Measurements from ENCODE around the gene PCDHGC4. TPM values are rescaled to one million over a fixed set of nuclear protein-coding genes. Genes with fewer than 3 reads are reported as not detected.

The PCDHGC4 gene
- total RNA-seq, 1 experiment from 2014 or later, result 0.40 TPM

GRCh38 chr5:141512911-141513626 lies 28.2 kb downstream of the PCDHGC4 start:
- no peak for TF ChIP-seq CTCF (IDR thresholded peaks at IDR 0.05; ENCODE audit: unreplicated experiment)
- Mint-ChIP-seq H3K27me3 (ENCODE audit: insufficient read depth, unreplicated experiment) (no peaks in the 10 kb centered on the region), H3K4me1 (ENCODE audit: insufficient read depth, unreplicated experiment) (peaks cover 59% of the 10 kb centered on the region), H3K4me3 (ENCODE audit: unreplicated experiment) (peak overlapping the region; percentile 17), H3K36me3 (ENCODE audit: insufficient read depth, unreplicated experiment) (peaks cover 59% of the 10 kb centered on the region), H3K27ac (ENCODE audit: low read depth, unreplicated experiment) (peak overlapping the region; percentile 81), H3K9me3 (ENCODE audit: unreplicated experiment) (no peaks in the 10 kb centered on the region)
- intact Hi-C loops (cut with micrococcal nuclease), result no loop called here
- no peak for DNase-seq (ENCODE audit: unreplicated experiment)
- POLR2A ChIA-PET, result interaction anchor here (0.5 to 3.5 kb wide), 12 partner anchors 8 to 499 kb away, joined by 3 to 27 read pairs (median 4); partner anchors contain the start of genes PCDHGA10, PCDHGC3 and TAF7
- CTCF ChIA-PET, result interaction anchor here (0.6 to 11.5 kb wide), 26 partner anchors 9 to 321 kb away, joined by 3 to 191 read pairs (median 4); partner anchors contain the start of genes PCDHB10, PCDHB13, PCDHB14 and PCDHGA10
- no TSS peak for BruUV-seq (replicated peaks)

GRCh38 chr5:141513627-141514329 lies 28.9 kb downstream of the PCDHGC4 start:
- Mint-ChIP-seq H3K4me1 (ENCODE audit: insufficient read depth, unreplicated experiment) (peaks cover 53% of the 10 kb centered on the region), H3K27ac (ENCODE audit: low read depth, unreplicated experiment) (peak overlapping the region; percentile 81), H3K4me3 (ENCODE audit: unreplicated experiment) (peak overlapping the region; percentile 47), H3K36me3 (ENCODE audit: insufficient read depth, unreplicated experiment) (peaks cover 66% of the 10 kb centered on the region), H3K27me3 (ENCODE audit: insufficient read depth, unreplicated experiment) (no peaks in the 10 kb centered on the region), H3K9me3 (ENCODE audit: unreplicated experiment) (no peaks in the 10 kb centered on the region)
- POLR2A ChIA-PET, result interaction anchor here (0.5 to 3.5 kb wide), 8 partner anchors 10 to 193 kb away, joined by 4 to 27 read pairs (median 5); partner anchors contain the start of genes PCDHGC3 and TAF7
- TF ChIP-seq CTCF (IDR thresholded peaks at IDR 0.05; ENCODE audit: unreplicated experiment), result no peak
- CTCF ChIA-PET, result interaction anchor here (0.6 to 11.5 kb wide), 17 partner anchors 11 to 1216 kb away, joined by 3 to 191 read pairs (median 5); partner anchors contain the start of genes PCDHB10, PCDHB13, PCDHB14 and PCDHGA10
- intact Hi-C loops (cut with micrococcal nuclease), result no loop called here
- BruUV-seq (replicated peaks), result no TSS peak
- DNase-seq (ENCODE audit: unreplicated experiment), result peak; percentile 77

DNA sequence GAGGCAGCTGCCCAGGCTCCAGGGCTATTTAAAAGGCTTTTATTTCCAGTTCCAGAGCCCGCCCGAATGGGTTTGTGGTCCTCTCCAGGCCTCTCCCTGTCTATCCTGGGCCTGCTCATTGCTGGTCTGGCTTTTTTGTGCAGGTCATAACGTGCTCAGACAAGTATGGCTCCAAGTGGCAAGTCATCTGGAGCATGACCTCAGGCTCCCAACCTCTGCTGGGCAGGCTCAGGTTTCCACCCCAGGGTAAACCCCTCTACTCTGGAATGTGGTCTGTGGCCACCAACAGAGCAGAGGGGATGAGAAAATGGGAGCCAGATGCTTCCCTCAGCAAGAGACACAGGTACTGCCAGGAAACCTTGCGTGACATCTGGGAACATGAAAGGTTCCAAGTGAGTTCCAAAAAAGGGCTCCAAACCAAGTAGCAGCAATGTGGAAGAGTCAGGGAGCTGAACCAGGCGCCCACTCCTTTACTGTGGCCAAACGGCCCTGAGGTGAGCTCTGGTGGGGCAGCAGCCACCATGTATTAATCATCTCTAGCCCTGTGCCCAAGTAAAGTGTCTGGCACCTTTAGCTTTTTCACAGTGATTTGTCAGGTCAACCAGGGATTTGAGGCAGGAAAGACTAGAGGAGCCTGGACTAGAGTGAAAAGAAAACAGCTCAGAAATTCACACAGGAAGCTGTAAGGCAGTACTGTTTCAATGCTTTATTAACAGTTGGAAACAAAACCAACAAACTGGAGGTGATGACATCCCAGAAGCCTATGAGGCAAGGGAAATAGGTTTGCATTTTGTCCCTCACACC lies 29.7 kb downstream of the PCDHGC4 start:
- Mint-ChIP-seq H3K36me3 (ENCODE audit: insufficient read depth, unreplicated experiment) (peaks cover 73% of the 10 kb centered on the region), H3K4me3 (ENCODE audit: unreplicated experiment) (peak overlapping the region; percentile 47)
- intact Hi-C loops (cut with micrococcal nuclease), result no loop called here

More for the DNA sequence above, 29.7 kb downstream of the PCDHGC4 start:
- H3K9me3 Mint-ChIP-seq (ENCODE audit: unreplicated experiment), result no peaks in the 10 kb centered on the region
- CTCF ChIA-PET, result interaction anchor here (0.5 to 11.5 kb wide), 21 partner anchors 10 to 1216 kb away, joined by 3 to 191 read pairs (median 5); partner anchors contain the start of genes PCDHGA10, PCDHGA12, PCDHGB5 and PCDHGC3
- POLR2A ChIA-PET, result interaction anchor here (0.7 to 3.5 kb wide), 11 partner anchors 9 to 102 kb away, joined by 3 to 27 read pairs (median 5); partner anchors contain the start of gene PCDHGC3
- peak overlapping the region; percentile 81 for H3K27ac Mint-ChIP-seq (ENCODE audit: low read depth, unreplicated experiment)
- H3K27me3 Mint-ChIP-seq (ENCODE audit: insufficient read depth, unreplicated experiment), result no peaks in the 10 kb centered on the region
- BruUV-seq (replicated peaks), result no TSS peak
- H3K4me1 Mint-ChIP-seq (ENCODE audit: insufficient read depth, unreplicated experiment), result peaks cover 51% of the 10 kb centered on the region
- TF ChIP-seq CTCF (IDR thresholded peaks at IDR 0.05; ENCODE audit: unreplicated experiment), result no peak
- DNase-seq (ENCODE audit: unreplicated experiment), result peak; percentile 95

Measured in MCF 10A (cell line).